H1 (cell line): ENCODE data around the gene PROZ. TPM values are rescaled to one million over a fixed set of nuclear protein-coding genes. Genes with fewer than 3 reads are reported as not detected.

Experiments used
- CTCF ChIA-PET: fragments of 300-600 bp; sonication (Branson Sonifier 250); formaldehyde crosslinking; loops from one replicate; lab custom pipeline; 2021; ENCODE audit not compliant: partially characterized antibody; lab: Charles Lee
- POLR2A ChIA-PET: fragments of 300-600 bp; sonication (Branson Sonifier 250); formaldehyde crosslinking; loops from one replicate; lab custom pipeline; 2021; ENCODE audit warnings: inconsistent platforms; ENCODE audit not compliant: partially characterized antibody; lab: Charles Lee
- DNase-seq, 2 experiments: peaks; one replicate each; pipeline versions ENCODE4 v3.0.0 to v3.0.0-alpha.2; 2010 to 2022; ENCODE audit warnings: low spot score in 2 of 2, low read depth in 1 of 2, mixed read lengths in 1 of 2
- FAIRE-seq: peaks from 2 replicates; lab custom pipeline; 2011; peaks lifted over from hg19 to GRCh38; lab: Jason Lieb, UNC
- H2AFZ ChIP-seq: 2 replicates; pipeline ENCODE4 v1.8.1; 2012; ENCODE audit warnings: low read length, inconsistent platforms
- H2AK5ac ChIP-seq: 2 replicates; pipeline ENCODE4 v1.6.1; 2013; ENCODE audit warnings: low read depth, low read length
- H2BK120ac ChIP-seq: replicated peaks from 2 replicates; pipeline ENCODE3; 2013; ENCODE audit warnings: low read depth, low read length, inconsistent platforms
- H2BK12ac ChIP-seq: 2 replicates; pipeline ENCODE4 v1.6.1; 2013; ENCODE audit warnings: low read depth, low read length
- H2BK15ac ChIP-seq: 2 replicates; pipeline ENCODE4 v1.6.1; 2013; ENCODE audit warnings: low read length
- H2BK20ac ChIP-seq: 2 replicates; pipeline ENCODE4 v1.6.1; 2013; ENCODE audit warnings: low read length
- H2BK5ac ChIP-seq: 2 replicates; pipeline ENCODE4 v1.6.1; 2013; ENCODE audit warnings: low read depth, low read length
- H3K14ac ChIP-seq: 2 replicates; pipeline ENCODE4 v1.6.1; 2013; ENCODE audit warnings: inconsistent platforms; ENCODE audit not compliant: insufficient read length
- H3K18ac ChIP-seq: 2 replicates; pipeline ENCODE4 v1.6.1; 2013; ENCODE audit warnings: low read length; ENCODE audit errors: extremely low read depth
- H3K23ac ChIP-seq: 2 replicates; pipeline ENCODE4 v1.6.1; 2013; ENCODE audit warnings: inconsistent platforms; ENCODE audit not compliant: insufficient read length
- H3K23me2 ChIP-seq: 2 replicates; pipeline ENCODE4 v1.6.1; 2013; ENCODE audit warnings: low read depth, low read length
- H3K27ac ChIP-seq: 2 replicates; pipeline ENCODE4 v1.6.1; 2011; ENCODE audit warnings: low read depth, low read length, inconsistent platforms
- H3K27me3 ChIP-seq, 4 experiments: replicated peaks in 1 of 4; 1 replicate in 1 of 4; 2 replicates in 3 of 4; pipeline versions ENCODE4 v1.6.1 to v1.8.1; 2011 to 2013; ENCODE audit warnings: low read length in 3 of 4, mild to moderate bottlenecking in 3 of 4, inconsistent platforms in 2 of 4, mixed read lengths in 2 of 4, moderate library complexity in 1 of 4; ENCODE audit not compliant: control insufficient read depth in 3 of 4, insufficient read depth in 3 of 4; ENCODE audit errors: extremely low read depth in 1 of 4
- H3K36me3 ChIP-seq, 4 experiments: 2 replicates each; pipeline versions ENCODE4 v1.6.1 to v1.8.1; 2011 to 2013; ENCODE audit warnings: mild to moderate bottlenecking in 4 of 4, low read length in 3 of 4, moderate library complexity in 2 of 4, control low read depth in 1 of 4, inconsistent platforms in 1 of 4; ENCODE audit not compliant: insufficient read depth in 4 of 4, control insufficient read depth in 2 of 4
- H3K4ac ChIP-seq: replicated peaks from 2 replicates; pipeline ENCODE3; 2013; ENCODE audit warnings: low read length, low read depth, mixed read lengths, inconsistent platforms; ENCODE audit not compliant: insufficient read length
- H3K4me1 ChIP-seq, 4 experiments: replicated peaks in 1 of 4; 1 replicate in 1 of 4; 2 replicates in 3 of 4; pipeline versions ENCODE4 v1.6.1 to v1.8.1; 2011 to 2013; ENCODE audit warnings: low read length in 3 of 4, inconsistent platforms in 2 of 4, mixed read lengths in 1 of 4; ENCODE audit not compliant: insufficient read depth in 4 of 4, control insufficient read depth in 3 of 4
- H3K4me2 ChIP-seq, 2 experiments: 2 replicates each; pipeline versions ENCODE4 v1.6.1 to v1.8.1; 2011 to 2013; ENCODE audit warnings: low read depth in 2 of 2, low read length in 2 of 2, control low read depth in 1 of 2, inconsistent platforms in 1 of 2, mild to moderate bottlenecking in 1 of 2; ENCODE audit not compliant: insufficient read depth in 1 of 2
- H3K4me3 ChIP-seq, 4 experiments: fragments of 200-600, 300-600 bp in 1 of 4; sonication (generic), shearing (Covaris generic), sonication (Bioruptor Twin) in 1 of 4; 2 replicates each; pipeline versions ENCODE4 v1.5.1 to v1.8.1; 2011 to 2016; ENCODE audit warnings: low read length in 4 of 4, low read depth in 3 of 4, control low read depth in 2 of 4, inconsistent platforms in 2 of 4, mild to moderate bottlenecking in 2 of 4, mixed read lengths in 1 of 4, moderate library complexity in 1 of 4; ENCODE audit not compliant: insufficient read depth in 2 of 4; ENCODE audit errors: extremely low read depth in 1 of 4
- H3K56ac ChIP-seq: replicated peaks from 2 replicates; pipeline ENCODE3; 2013; ENCODE audit warnings: low read depth, mild to moderate bottlenecking, mixed read lengths, low read length, inconsistent platforms; ENCODE audit not compliant: insufficient read length
- H3K79me1 ChIP-seq: 2 replicates; pipeline ENCODE4 v1.6.1; 2013; ENCODE audit warnings: low read depth, low read length, control low read depth
- H3K79me2 ChIP-seq, 2 experiments: 2 replicates each; pipeline versions ENCODE4 v1.6.1 to v1.8.1; 2012 to 2013; ENCODE audit warnings: low read length in 2 of 2, mild to moderate bottlenecking in 2 of 2, inconsistent platforms in 1 of 2; ENCODE audit not compliant: insufficient read depth in 2 of 2, control insufficient read depth in 1 of 2
- H3K9ac ChIP-seq, 4 experiments: replicated peaks in 1 of 4; 1 replicate in 1 of 4; 2 replicates in 3 of 4; pipeline versions ENCODE4 v1.6.1 to v1.8.1; 2011 to 2013; ENCODE audit warnings: low read depth in 3 of 4, low read length in 3 of 4, control low read depth in 2 of 4, mild to moderate bottlenecking in 2 of 4, moderate library complexity in 2 of 4, inconsistent platforms in 1 of 4; ENCODE audit errors: extremely low read depth in 1 of 4
- H3K9me3 ChIP-seq, 2 experiments: 2 replicates each; pipeline versions ENCODE4 v1.6.1 to v1.8.1; 2012 to 2013; ENCODE audit warnings: mild to moderate bottlenecking in 2 of 2, moderate library complexity in 2 of 2, control low read depth in 1 of 2, inconsistent platforms in 1 of 2, low read depth in 1 of 2, low read length in 1 of 2, mixed read lengths in 1 of 2; ENCODE audit not compliant: insufficient read depth in 2 of 2
- H4K20me1 ChIP-seq, 2 experiments: replicated peaks in 1 of 2; 2 replicates each; pipeline versions ENCODE3 to v1.8.1; 2011 to 2013; ENCODE audit warnings: inconsistent platforms in 2 of 2, low read length in 2 of 2, mild to moderate bottlenecking in 1 of 2; ENCODE audit not compliant: insufficient read depth in 2 of 2, control insufficient read depth in 1 of 2
- H4K5ac ChIP-seq: 2 replicates; pipeline ENCODE4 v1.6.1; 2013; ENCODE audit warnings: low read length, low read depth, mixed read lengths, inconsistent platforms; ENCODE audit not compliant: insufficient read length
- H4K8ac ChIP-seq: 2 replicates; pipeline ENCODE4 v1.8.0; 2013; ENCODE audit warnings: mild to moderate bottlenecking, moderate library complexity, low read length, inconsistent platforms; ENCODE audit not compliant: insufficient read depth; ENCODE audit errors: extremely low read depth
- H4K91ac ChIP-seq: replicated peaks from 2 replicates; pipeline ENCODE3; 2013; ENCODE audit warnings: low read length, mixed read lengths, inconsistent platforms; ENCODE audit not compliant: insufficient read length
- BCL11A ChIP-seq, 2 experiments: IDR thresholded peaks; one replicate each; pipeline ENCODE4 v1.6.1; 2011; ENCODE audit warnings: low read depth in 2 of 2, low read length in 2 of 2, mild to moderate bottlenecking in 2 of 2
- BRCA1 ChIP-seq: IDR thresholded peaks from 2 replicates; pipeline ENCODE4 v1.6.1; 2012; ENCODE audit warnings: low read depth, low read length, improper control_type of control experiment
- CHD2 ChIP-seq: IDR thresholded peaks from 2 replicates; pipeline ENCODE4 v1.6.1; 2012; ENCODE audit warnings: low read length, improper control_type of control experiment
- EGR1 ChIP-seq: IDR thresholded peaks from 2 replicates; pipeline ENCODE4 v1.6.1; 2011; ENCODE audit warnings: low read depth, low read length, borderline replicate concordance
- PHF8 ChIP-seq: fragments of 200-600 bp; sonication (generic); conservative IDR thresholded peaks from 2 replicates; pipeline ENCODE4 v1.7.1; 2012; ENCODE audit warnings: low read depth, mild to moderate bottlenecking, inconsistent platforms, low read length, moderate library complexity
- RFX5 ChIP-seq: IDR thresholded peaks from 2 replicates; pipeline ENCODE4 v1.6.1; 2011; ENCODE audit warnings: low read depth, low read length, improper control_type of control experiment, borderline replicate concordance
- RXRA ChIP-seq: IDR thresholded peaks from 2 replicates; pipeline ENCODE4 v1.6.1; 2011; ENCODE audit warnings: low read depth, mild to moderate bottlenecking, low read length, moderate library complexity; ENCODE audit not compliant: insufficient read depth
- SAP30 ChIP-seq: fragments of 300-600 bp; sonication (generic); IDR thresholded peaks from 2 replicates; pipeline ENCODE4 v1.7.1; 2012; ENCODE audit warnings: low read length, moderate library complexity, mild to moderate bottlenecking, inconsistent platforms; ENCODE audit not compliant: insufficient read depth, insufficient replicate concordance
- SP2 ChIP-seq: IDR thresholded peaks from 2 replicates; pipeline ENCODE4 v1.6.1; 2012; ENCODE audit warnings: mild to moderate bottlenecking, low read length, inconsistent platforms
- SP4 ChIP-seq: IDR thresholded peaks from 2 replicates; pipeline ENCODE4 v1.6.1; 2012; ENCODE audit warnings: low read length, inconsistent platforms
- SUZ12 ChIP-seq: fragments of 200-600 bp; sonication (generic); IDR thresholded peaks from 2 replicates; pipeline ENCODE4 v1.6.1; 2012; ENCODE audit warnings: mild to moderate bottlenecking, inconsistent platforms, low read length, moderate library complexity, mixed read lengths
- TCF12 ChIP-seq: IDR thresholded peaks from 2 replicates; pipeline ENCODE4 v1.6.1; 2011; ENCODE audit warnings: low read depth, mild to moderate bottlenecking, low read length
- WGBS, 2 experiments: shearing (Covaris generic) in 1 of 2; methylation state at CpG; one replicate each; pipeline versions ENCODE4 v1.1.6 to v1.1.7; 2013 to 2015; ENCODE audit warnings: low lambda C conversion rate in 2 of 2, mixed read lengths in 2 of 2, inconsistent platforms in 1 of 2, low coverage in 1 of 2, missing lambda C conversion rate in 1 of 2; ENCODE audit not compliant: insufficient replicate concordance in 2 of 2, insufficient coverage in 1 of 2, insufficient read length in 1 of 2; ENCODE audit errors: extremely low coverage in 1 of 2, missing lambda C conversion rate in 1 of 2; 5-methylcytosine and 5-hydroxymethylcytosine counted together
- polyA plus RNA-seq, 7 experiments: library from polyadenylated mRNA; depleted of rRNA in 3 of 7; stranded (reverse) in 5 of 7; unstranded in 2 of 7; fragments of >200 nt in 5 of 7; fragments of 200-250 nt in 2 of 7; gene quantifications; 1 replicate in 5 of 7; 2 replicates in 1 of 7; 4 replicates in 1 of 7; pipeline versions ENCODE4 v1.2.1 to v1.2.3, GENCODE V29; 2011 to 2013; ENCODE audit warnings: missing spikeins in 2 of 7, mixed read lengths in 2 of 7
- total RNA-seq: library from RNA; stranded (reverse); fragmentation: NEBNext Ultra II Directional; extraction: Animal tissue kit (Norgen Biotek cat#: 25700); gene quantifications from 2 replicates; pipeline ENCODE4 v1.2.1, GENCODE V29; 2021
- TF ChIP-seq, protein P1 (sequence below): IDR thresholded peaks from 2 replicates; pipeline ENCODE4 v1.6.1; 2011; ENCODE audit warnings: low read length, improper control_type of control experiment

PROZ gene
- total and polyA plus RNA-seq, 2 of the 8 experiments (the other 6 are each of a cell fraction or from before 2014, with no cell fraction given) = not detected

DNA sequence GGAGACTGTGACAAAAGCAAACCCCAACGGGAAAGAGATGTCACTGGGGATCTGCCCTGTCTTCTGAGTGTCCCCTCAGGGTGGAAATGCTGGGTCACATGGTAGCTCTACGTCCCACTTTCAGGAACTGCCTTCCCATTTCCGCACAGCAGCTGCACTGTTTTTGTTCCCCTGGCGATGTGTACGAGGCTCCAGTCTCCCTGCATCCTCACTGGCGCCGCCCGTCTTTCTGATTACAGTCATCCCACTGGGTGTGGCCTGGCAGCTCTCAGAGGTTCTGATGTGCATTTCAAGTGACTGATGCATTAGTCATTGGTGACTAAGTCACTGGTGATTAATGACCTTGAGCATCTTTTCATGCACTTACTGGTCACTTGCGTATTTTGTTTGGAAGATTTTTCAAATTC is 28.8 kb downstream of the PROZ start:
- ChIA-PET CTCF (interaction anchor here (0.9 kb wide), 1 partner anchor 10 kb away, joined by 3 read pairs; no protein-coding TSS in a partner anchor), POLR2A (no interaction called here)
- H3K4me3 ChIP-seq = no peak overlapping the region
- H3K56ac ChIP-seq = no peak overlapping the region
- H3K23me2 ChIP-seq = no peaks in the 10 kb centered on the region
- H4K5ac ChIP-seq = no peak overlapping the region
- no peaks in the 10 kb centered on the region for H3K4me1 ChIP-seq
- peaks cover 3% of the 10 kb centered on the region; the same call in 1 of the 2 replicates for H3K79me1 ChIP-seq
- no peak overlapping the region for H2BK120ac ChIP-seq
- H2AFZ ChIP-seq = no peak overlapping the region
- TF ChIP-seq CHD2 = no peak
- TF ChIP-seq BCL11A (IDR thresholded peaks at IDR 0.05; ENCODE audit: low read depth in 2 of 2, low read length in 2 of 2) = no peak
- TF ChIP-seq PHF8 = no peak
- no peak for TF ChIP-seq EGR1
- no peak for TF ChIP-seq RFX5
- TF ChIP-seq RXRA = no peak
- TF ChIP-seq, protein P1, sequence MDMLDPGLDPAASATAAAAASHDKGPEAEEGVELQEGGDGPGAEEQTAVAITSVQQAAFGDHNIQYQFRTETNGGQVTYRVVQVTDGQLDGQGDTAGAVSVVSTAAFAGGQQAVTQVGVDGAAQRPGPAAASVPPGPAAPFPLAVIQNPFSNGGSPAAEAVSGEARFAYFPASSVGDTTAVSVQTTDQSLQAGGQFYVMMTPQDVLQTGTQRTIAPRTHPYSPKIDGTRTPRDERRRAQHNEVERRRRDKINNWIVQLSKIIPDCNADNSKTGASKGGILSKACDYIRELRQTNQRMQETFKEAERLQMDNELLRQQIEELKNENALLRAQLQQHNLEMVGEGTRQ = no peak
- TF ChIP-seq SP2 = no peak
- no peak for TF ChIP-seq SUZ12
- TF ChIP-seq TCF12 = no peak
- TF ChIP-seq BRCA1 = no peak
- no peak for TF ChIP-seq SP4
- no peak for TF ChIP-seq SAP30
- no peaks in the 10 kb centered on the region for H3K27me3 ChIP-seq
- H2AK5ac ChIP-seq = no peak overlapping the region
- 96% methylated on average over 9 of the region's 9 CpGs; no CpG with 5 or more reads in 1 of the 2 experiments for whole genome bisulfite sequencing, 2 experiments
- H3K9ac ChIP-seq = no peak overlapping the region
- H3K4me2 ChIP-seq = no peak overlapping the region
- H2BK5ac ChIP-seq = no peak overlapping the region
- no peak overlapping the region for H3K23ac ChIP-seq
- no peaks in the 10 kb centered on the region for H3K79me2 ChIP-seq
- no peak overlapping the region for H4K91ac ChIP-seq
- no peaks in the 10 kb centered on the region for H3K9me3 ChIP-seq
- no peak for FAIRE-seq
- no peak overlapping the region for H3K18ac ChIP-seq
- no peak overlapping the region for H2BK20ac ChIP-seq
- H3K27ac ChIP-seq = no peak overlapping the region
- DNase-seq = no peak
- H4K20me1 ChIP-seq = peaks cover 0 to 12% of the 10 kb centered on the region in 2 experiments
- no peak overlapping the region for H2BK15ac ChIP-seq
- peaks cover 16 to 63% (median 44%) of the 10 kb centered on the region in 4 experiments for H3K36me3 ChIP-seq
- no peak overlapping the region for H3K14ac ChIP-seq
- no peak overlapping the region for H3K4ac ChIP-seq
- no peak overlapping the region for H4K8ac ChIP-seq
- H2BK12ac ChIP-seq = no peak overlapping the region
